Measurements from ENCODE around the gene IFT74. TPM values are rescaled to one million over a fixed set of nuclear protein-coding genes. Genes with fewer than 3 reads are reported as not detected.

IFT74 gene
- total RNA-seq, 1 donor, result 13.2 TPM

- DNase-seq (ENCODE audit: low read depth in 2 of 3, low spot score in 2 of 3), result no peak
These were observed 17.8 kb downstream of the IFT74 start for GRCh38 chr9:26973989-26974388.

DNA sequence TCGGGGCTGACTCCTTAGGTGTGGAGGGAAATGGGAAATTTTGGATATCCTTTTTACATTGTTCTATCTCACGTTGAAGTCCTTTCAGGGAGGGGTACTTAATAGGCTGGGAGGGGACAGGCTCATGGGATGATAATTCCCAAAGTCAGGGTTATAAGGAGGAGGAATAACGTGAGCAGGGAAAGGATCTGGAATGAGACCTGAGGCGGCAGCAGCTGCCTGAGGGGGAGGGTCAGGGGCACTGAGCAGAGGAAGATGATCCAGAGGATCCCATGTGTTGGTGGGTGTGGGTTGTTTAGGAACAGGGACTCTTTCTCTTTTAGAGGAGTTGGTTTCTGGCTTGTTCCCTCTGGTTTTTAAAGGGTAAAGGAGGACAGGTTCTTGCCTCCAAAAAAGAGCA, 18.7 kb downstream of the IFT74 start:
- no peak for DNase-seq (ENCODE audit: low read depth in 2 of 3, low spot score in 2 of 3)

DNA sequence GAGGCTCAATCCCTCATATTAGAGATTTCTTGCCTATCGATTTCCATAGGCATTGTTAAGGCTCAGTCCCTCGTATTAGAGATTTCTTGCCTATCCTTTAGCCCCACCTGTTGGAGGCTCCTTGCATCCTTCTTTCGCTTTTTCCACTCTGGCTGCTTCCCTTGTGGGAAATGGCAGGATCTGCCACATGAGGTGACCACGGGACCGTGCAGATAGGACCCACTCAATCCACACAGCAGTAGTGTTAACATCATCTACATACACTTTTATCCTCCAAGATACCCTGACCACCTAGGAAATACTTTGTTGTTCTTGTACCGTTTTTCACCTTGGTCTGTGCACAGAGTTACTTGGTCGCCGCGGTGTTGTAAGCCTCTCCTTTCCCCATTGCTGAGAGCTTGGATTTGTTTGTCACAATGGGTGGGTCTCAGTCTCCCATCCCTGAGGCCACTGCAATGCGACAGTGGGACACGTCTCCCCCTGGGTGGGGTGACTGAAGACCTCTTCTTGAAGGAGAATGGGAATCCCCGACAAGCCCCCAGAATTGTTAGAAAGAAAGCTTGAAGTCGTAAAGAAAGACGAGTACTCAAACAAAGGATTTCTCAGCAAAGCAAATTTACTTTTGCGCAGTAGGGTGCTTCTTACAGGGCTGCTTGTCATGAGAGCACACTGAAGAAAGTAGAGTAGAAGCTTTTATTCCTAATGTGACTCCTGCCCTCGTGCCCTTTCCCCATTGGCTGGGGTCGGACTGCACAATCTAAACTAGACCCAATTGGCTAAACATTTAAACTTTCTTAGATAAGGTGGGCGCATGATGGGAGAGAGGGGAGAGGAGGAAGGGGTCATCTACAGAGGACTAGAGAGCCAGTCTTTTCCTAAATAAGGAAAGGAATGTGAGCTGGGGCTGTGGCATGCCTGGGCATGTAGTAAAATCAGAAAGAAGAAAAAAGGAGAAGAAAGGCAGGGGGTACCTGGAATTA, 19.8 kb downstream of the IFT74 start:
- DNase-seq (ENCODE audit: low read depth in 2 of 3, low spot score in 2 of 3), result peak in 2 of 3 donors; percentile 19 to 58

DNA sequence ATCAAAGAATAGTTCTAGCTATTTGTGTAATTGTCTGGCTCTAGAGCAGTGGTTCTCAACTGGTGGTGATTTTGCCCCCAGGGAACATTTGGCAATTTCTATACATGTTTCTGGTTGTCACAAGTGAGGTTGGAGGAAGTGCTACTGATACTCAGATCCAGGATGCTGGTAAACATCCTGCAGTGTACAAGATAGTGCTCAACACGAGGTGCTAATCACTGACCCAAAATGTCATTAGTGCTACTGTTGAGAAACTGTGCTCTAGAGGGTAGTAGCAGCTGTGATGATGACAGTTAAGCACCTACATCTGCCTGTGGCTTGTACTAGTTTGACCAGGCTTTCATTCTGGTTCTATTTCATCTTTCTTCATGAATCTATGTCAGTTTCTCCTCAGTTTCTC, 27.1 kb downstream of the IFT74 start:
- no peak for DNase-seq (ENCODE audit: low read depth in 2 of 3, low spot score in 2 of 3)

- no peak for DNase-seq (ENCODE audit: low read depth in 2 of 3, low spot score in 2 of 3)
These were observed 39.6 kb downstream of the IFT74 start for GRCh38 chr9:26995810-26996209.

GRCh38 chr9:27003426-27004077, 47.3 kb downstream of the IFT74 start:
- DNase-seq (ENCODE audit: low read depth in 2 of 3, low spot score in 2 of 3), result no peak

- DNase-seq (ENCODE audit: low read depth in 2 of 3, low spot score in 2 of 3), result no peak
These were observed 49.3 kb downstream of the IFT74 start, which contains the start of gene LRRC19 for GRCh38 chr9:27005491-27005890. Gene LRRC19 (minus strand): TSS chr9:27005672. CDS start chr9:26999694, 5,978 bp downstream.

DNA sequence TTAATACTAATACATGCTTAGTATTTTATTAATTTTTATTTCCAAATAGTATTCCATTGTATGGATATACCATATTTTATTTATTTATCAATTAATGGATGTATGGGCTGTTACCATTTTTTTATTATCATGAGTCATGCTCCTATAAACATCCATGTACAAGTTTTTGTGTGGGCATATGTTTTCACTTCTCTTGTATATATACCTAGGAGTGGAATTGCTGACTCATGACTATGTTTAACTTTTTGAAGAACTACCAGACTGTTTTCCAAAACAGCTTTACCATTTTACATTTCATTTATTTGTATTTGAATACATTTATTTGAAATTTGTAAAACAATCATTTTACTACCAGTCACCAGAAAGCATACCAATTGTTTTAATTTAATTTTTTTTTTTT, 63.4 kb downstream of the IFT74 start:
- DNase-seq (ENCODE audit: low read depth in 2 of 3, low spot score in 2 of 3), result no peak

- no peak for DNase-seq (ENCODE audit: low read depth in 2 of 3, low spot score in 2 of 3)
These were observed 66.7 kb downstream of the IFT74 start for GRCh38 chr9:27022920-27023319.

DNA sequence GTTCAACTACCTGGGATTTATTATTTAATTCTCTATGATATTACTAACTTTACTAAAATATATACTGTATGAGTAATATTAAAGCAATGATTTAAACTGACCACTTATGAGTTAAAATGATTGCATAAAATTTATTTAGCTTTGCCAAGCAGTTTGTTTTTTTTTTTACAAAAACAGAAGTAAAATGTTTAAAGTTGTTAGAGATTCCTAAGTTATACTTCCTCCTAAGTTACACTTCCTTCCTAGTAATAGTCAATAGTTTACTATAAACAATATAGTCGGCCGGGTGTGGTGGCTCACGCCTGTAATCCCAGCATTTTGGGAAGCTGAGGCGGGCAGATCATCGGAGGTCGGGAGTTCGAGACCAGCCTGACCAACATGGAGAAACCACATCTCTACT, 73.0 kb downstream of the IFT74 start:
- DNase-seq (ENCODE audit: low read depth in 2 of 3, low spot score in 2 of 3), result no peak

DNA sequence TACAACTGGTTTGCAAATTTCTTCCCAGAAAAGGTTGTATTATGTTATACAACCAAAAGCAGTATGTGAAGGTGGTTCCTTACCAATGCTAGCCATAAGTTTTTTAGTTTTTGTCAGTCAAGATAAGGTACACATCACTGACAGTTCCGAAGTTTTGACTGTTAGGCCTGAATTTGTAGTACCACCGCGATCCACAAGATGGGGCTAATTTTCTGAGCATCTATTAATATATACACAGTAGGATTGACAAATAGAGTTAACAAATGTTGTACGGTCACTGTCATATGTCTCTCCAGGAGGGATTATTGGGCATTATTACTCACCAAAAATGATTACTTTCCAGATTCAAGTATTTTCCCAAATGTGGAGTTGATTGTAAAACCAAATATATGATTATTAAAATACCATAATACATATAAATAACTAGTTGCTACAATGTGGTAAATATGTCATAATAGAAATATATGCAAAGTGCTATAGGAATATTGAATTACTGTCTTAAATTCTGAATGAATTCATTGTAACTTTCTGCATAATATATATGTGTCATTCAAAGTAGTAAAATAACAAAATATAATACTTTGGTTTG, 77.7 kb downstream of the IFT74 start:
- peak; percentile 4 to 72 (median 51) for DNase-seq (ENCODE audit: low read depth in 2 of 3, low spot score in 2 of 3)

DNA sequence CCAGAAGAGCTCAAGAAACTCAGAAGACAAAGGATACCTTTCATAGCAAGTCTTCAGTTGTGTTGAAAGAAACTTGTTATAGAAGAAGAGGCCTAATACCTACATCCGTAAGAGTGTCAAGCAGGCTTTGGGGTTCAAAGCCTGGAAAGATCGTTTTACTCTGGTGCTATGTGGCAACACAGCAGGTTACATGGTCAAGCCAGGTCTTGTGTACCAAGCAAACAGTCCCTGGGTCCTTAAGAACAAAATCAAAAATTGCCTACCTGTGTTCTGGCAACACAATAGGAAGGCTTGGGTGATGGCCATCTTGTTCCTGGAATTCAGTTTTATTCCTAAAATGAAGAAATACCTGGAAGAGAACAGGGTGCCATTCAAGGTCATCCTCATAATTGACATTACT, 81.3 kb downstream of the IFT74 start:
- no peak for DNase-seq (ENCODE audit: low read depth in 2 of 3, low spot score in 2 of 3)

DNA sequence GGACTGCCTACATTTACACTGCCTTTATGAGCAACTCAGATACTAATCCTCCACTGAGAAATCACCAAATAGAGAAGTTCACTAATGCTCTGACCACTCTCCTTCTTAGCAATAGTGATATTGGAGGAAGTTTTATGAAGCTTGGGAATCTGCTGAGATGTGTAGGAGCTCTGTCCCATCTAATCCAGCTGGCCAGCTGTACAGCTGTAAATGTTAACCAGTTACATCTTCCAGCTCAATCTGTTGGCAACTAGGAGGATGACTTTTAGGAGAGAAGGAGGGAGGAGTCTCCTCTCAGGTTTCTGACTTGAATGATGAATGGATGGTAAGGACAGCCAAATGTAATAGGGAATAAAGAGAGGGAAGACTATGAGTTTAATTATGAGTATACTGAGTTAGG, 85.5 kb downstream of the IFT74 start:
- no peak for DNase-seq (ENCODE audit: low read depth in 2 of 3, low spot score in 2 of 3)

DNA sequence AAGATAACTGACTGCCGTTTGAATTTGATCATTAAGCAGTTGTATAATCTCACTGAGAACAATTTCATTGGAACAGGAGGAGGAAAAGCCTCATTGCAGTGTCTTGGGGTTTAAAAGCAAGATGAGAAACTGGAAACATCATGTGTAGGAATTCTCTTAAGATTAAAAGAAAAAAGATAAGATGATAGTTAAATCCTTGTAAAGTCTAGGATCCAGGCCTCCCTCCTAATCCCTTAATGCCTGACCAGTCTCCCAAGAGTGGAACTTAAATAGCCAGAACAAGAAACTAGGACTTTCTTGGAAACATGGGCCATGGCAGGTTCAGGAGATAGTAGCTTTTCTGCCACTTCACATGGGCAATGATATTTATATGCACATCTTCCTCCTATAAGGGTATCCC, 86.3 kb downstream of the IFT74 start:
- DNase-seq (ENCODE audit: low read depth in 2 of 3, low spot score in 2 of 3), result no peak

DNA sequence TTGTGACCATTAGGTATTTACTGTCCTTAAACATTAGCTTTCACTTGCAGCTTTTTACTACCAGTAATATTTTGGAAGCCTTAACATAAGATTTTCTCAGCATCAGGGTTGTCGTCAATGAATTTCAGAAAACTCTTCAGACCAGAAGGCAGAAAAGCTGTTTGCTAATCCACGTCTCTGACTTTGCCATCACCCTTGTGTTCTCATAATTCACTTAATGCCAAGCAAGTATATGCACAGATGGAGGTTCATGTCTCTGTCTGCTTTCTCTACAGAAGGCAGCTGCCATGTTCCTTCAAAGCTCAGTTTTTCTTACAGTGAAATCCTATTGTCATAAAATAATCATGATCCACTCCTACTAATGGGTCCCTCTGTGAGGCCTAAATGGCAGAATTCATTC, 87.0 kb downstream of the IFT74 start:
- DNase-seq (ENCODE audit: low read depth in 2 of 3, low spot score in 2 of 3), result no peak

GRCh38 chr9:27047136-27047535, 90.9 kb downstream of the IFT74 start:
- no peak for DNase-seq (ENCODE audit: low read depth in 2 of 3, low spot score in 2 of 3)

GRCh38 chr9:27053369-27054022, 97.3 kb downstream of the IFT74 start:
- DNase-seq (ENCODE audit: low read depth in 2 of 3, low spot score in 2 of 3), result peak in 2 of 3 donors; percentile 49 to 72

DNA sequence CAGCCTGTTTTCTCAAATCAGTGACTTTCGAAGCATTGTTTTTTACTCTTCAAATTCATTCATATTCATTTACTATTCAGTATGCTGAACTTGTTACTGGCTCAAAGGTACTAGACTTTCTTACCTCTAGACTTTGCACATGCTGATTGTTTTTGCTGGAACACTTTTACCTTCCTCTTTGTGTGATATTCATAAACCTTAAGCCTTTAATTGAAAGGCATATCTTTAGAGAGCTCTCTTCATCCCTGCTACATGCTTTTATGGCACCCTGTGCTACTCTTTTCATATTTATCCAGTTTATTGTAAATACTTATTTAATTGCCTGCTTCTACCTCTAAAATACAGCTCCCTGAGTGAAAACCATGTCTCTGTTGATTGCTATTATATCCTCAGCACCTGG, 97.9 kb downstream of the IFT74 start:
- DNase-seq (ENCODE audit: low read depth in 2 of 3, low spot score in 2 of 3), result no peak

GRCh38 chr9:27054841-27055240, 98.6 kb downstream of the IFT74 start:
- no peak for DNase-seq (ENCODE audit: low read depth in 2 of 3, low spot score in 2 of 3)

- DNase-seq (ENCODE audit: low read depth in 2 of 3, low spot score in 2 of 3), result no peak
These were observed 103.2 kb downstream of the IFT74 start for GRCh38 chr9:27059412-27059811.

DNA sequence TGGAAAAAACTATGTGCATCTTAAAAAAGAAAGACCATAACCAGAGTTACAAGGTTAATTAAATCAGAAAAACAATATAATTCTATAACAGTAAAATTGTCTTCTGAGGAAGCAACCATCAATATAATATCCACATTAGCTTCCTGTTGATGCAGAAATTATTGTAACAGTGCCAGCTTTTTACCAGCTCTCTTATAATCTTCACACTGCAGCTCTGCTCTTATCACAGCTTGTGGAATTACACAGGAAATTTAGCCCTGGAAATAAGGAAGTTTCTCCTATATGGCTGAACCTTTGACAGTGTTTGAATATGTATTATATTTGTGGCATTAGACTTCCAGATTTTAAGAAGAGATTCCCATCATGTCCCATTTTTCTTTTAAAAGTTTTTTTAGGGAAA, 103.7 kb downstream of the IFT74 start:
- peak in 2 of 3 donors; percentile 50 to 58 for DNase-seq (ENCODE audit: low read depth in 2 of 3, low spot score in 2 of 3)

Measured in hematopoietic multipotent progenitor cell (in vitro differentiated cells).